Measurements from ENCODE around the gene ACTL10. TPM values are rescaled to one million over a fixed set of nuclear protein-coding genes. Genes with fewer than 3 reads are reported as not detected.

ACTL10 gene
- total RNA-seq, 2 experiments from 2014 or later, result 5.6 to 11.7 TPM

- BruUV-seq (replicated peaks), result TSS peak; percentile 60
- Histone ChIP-seq H3K4me3 (ENCODE audit: low read depth, low read length, poor library complexity, severe bottlenecking) (peak overlapping the region; percentile 77), H3K4me2 (ENCODE audit: low read length) (peak overlapping the region; percentile 93), H3K9me2 (ENCODE audit: insufficient read depth, low read length) (no peaks in the 10 kb centered on the region), H3K9me3 (ENCODE audit: low read length) (no peaks in the 10 kb centered on the region), H4K20me1 (ENCODE audit: insufficient read depth, low read length) (0 out of 2 replicates have a peak, but pooled peaks cover 5% of the 10 kb centered on the region), H3K27ac (ENCODE audit: low read depth, low read length, poor library complexity, severe bottlenecking) (peak overlapping the region; percentile 61), H2AFZ (ENCODE audit: low read length) (no peak overlapping the region), H3K79me2 (ENCODE audit: insufficient read depth, low read depth, low read length) (peaks cover 13% of the 10 kb centered on the region; the same call in 1 of the 2 replicates), H3K36me3 (ENCODE audit: insufficient read depth, low read length) (peaks cover 35% of the 10 kb centered on the region; the same call in 1 of the 2 replicates), H3K4me1 (ENCODE audit: insufficient read depth, low read length, poor library complexity, severe bottlenecking) (peaks cover 76% of the 10 kb centered on the region)
- no peak for TF ChIP-seq EZH2phosphoT487 (IDR thresholded peaks at IDR 0.05; ENCODE audit: borderline replicate concordance, low read depth, low read length)
- TF ChIP-seq, protein P1, sequence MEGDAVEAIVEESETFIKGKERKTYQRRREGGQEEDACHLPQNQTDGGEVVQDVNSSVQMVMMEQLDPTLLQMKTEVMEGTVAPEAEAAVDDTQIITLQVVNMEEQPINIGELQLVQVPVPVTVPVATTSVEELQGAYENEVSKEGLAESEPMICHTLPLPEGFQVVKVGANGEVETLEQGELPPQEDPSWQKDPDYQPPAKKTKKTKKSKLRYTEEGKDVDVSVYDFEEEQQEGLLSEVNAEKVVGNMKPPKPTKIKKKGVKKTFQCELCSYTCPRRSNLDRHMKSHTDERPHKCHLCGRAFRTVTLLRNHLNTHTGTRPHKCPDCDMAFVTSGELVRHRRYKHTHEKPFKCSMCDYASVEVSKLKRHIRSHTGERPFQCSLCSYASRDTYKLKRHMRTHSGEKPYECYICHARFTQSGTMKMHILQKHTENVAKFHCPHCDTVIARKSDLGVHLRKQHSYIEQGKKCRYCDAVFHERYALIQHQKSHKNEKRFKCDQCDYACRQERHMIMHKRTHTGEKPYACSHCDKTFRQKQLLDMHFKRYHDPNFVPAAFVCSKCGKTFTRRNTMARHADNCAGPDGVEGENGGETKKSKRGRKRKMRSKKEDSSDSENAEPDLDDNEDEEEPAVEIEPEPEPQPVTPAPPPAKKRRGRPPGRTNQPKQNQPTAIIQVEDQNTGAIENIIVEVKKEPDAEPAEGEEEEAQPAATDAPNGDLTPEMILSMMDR (conservative IDR thresholded peaks at IDR 0.05; ENCODE audit: low read length), result no peak
- DNase-seq (ENCODE audit: low spot score), result no peak
- ChIA-PET CTCF (ENCODE audit: unreplicated experiment) (interaction anchor here (0.6 to 2.9 kb wide), 4 partner anchors 12 to 253 kb away, joined by 4 to 16 read pairs (median 4); no protein-coding TSS in a partner anchor), POLR2A (interaction anchor here (0.6 to 2.2 kb wide), 7 partner anchors 11 to 172 kb away, joined by 3 to 8 read pairs (median 4); no protein-coding TSS in a partner anchor)
- intact Hi-C loops (cut with micrococcal nuclease; ENCODE audit: unreplicated experiment), result loop anchor here (5.0 kb wide), 1 partner anchor 266 kb away; the partner anchor contains the start of gene CDK5RAP1
Measured at GRCh38 chr20:33668466-33669155, 1.9 kb downstream of the ACTL10 start.

GRCh38 chr20:33669224-33669623, 2.5 kb downstream of the ACTL10 start:
- H3K4me3 ChIP-seq (ENCODE audit: low read depth, low read length, poor library complexity, severe bottlenecking), result peak overlapping the region; percentile 7
- ChIA-PET POLR2A (interaction anchor here (0.6 to 2.2 kb wide), 4 partner anchors 10 to 173 kb away, joined by 3 to 8 read pairs (median 4); no protein-coding TSS in a partner anchor), CTCF (ENCODE audit: unreplicated experiment) (interaction anchor here (0.5 to 2.9 kb wide), 3 partner anchors 11 to 250 kb away, joined by 5 to 16 read pairs (median 7); no protein-coding TSS in a partner anchor)
- H3K36me3 ChIP-seq (ENCODE audit: insufficient read depth, low read length), result peaks cover 35% of the 10 kb centered on the region; the same call in 1 of the 2 replicates
- intact Hi-C loops (cut with micrococcal nuclease; ENCODE audit: unreplicated experiment), result loop anchor here (5.0 kb wide), 1 partner anchor 267 kb away; the partner anchor contains the start of gene CDK5RAP1
- H3K9me2 ChIP-seq (ENCODE audit: insufficient read depth, low read length), result no peaks in the 10 kb centered on the region
- no peak overlapping the region for H2AFZ ChIP-seq (ENCODE audit: low read length)
- H3K4me2 ChIP-seq (ENCODE audit: low read length), result peak overlapping the region; percentile 93
- H3K9me3 ChIP-seq (ENCODE audit: low read length), result no peaks in the 10 kb centered on the region
- no peak for TF ChIP-seq EZH2phosphoT487 (IDR thresholded peaks at IDR 0.05; ENCODE audit: borderline replicate concordance, low read depth, low read length)
- TF ChIP-seq, protein P1 (conservative IDR thresholded peaks at IDR 0.05; ENCODE audit: low read length), result no peak
- H3K27ac ChIP-seq (ENCODE audit: low read depth, low read length, poor library complexity, severe bottlenecking), result peak overlapping the region; percentile 61
- no TSS peak for BruUV-seq (replicated peaks)
- H3K4me1 ChIP-seq (ENCODE audit: insufficient read depth, low read length, poor library complexity, severe bottlenecking), result peaks cover 71% of the 10 kb centered on the region
- peak; percentile 47 for DNase-seq (ENCODE audit: low spot score)
- 0 out of 2 replicates have a peak, but pooled peaks cover 5% of the 10 kb centered on the region for H4K20me1 ChIP-seq (ENCODE audit: insufficient read depth, low read length)
- H3K79me2 ChIP-seq (ENCODE audit: insufficient read depth, low read depth, low read length), result peaks cover 18% of the 10 kb centered on the region; the same call in 1 of the 2 replicates
